Stimulated activated CD8-positive, alpha-beta memory T cell treated with anti-CD3 and anti-CD28 coated beads, Interleukin-4, amount 100 ng/mL, for 1 hour (primary cell): ENCODE measurements around the gene NUDT22.
"Not testable (repeated sequence)": the region's sequence is repeated elsewhere in the genome, so short reads cannot be mapped to it uniquely, and the experiment has no call there.

Experiments
- DNase-seq, 2 donors: peaks; one replicate each; pipeline ENCODE4 v3.0.0-alpha.2; 2020; ENCODE audit warnings: low read depth in 2 of 2, low spot score in 1 of 2

The NUDT22 gene

DNA sequence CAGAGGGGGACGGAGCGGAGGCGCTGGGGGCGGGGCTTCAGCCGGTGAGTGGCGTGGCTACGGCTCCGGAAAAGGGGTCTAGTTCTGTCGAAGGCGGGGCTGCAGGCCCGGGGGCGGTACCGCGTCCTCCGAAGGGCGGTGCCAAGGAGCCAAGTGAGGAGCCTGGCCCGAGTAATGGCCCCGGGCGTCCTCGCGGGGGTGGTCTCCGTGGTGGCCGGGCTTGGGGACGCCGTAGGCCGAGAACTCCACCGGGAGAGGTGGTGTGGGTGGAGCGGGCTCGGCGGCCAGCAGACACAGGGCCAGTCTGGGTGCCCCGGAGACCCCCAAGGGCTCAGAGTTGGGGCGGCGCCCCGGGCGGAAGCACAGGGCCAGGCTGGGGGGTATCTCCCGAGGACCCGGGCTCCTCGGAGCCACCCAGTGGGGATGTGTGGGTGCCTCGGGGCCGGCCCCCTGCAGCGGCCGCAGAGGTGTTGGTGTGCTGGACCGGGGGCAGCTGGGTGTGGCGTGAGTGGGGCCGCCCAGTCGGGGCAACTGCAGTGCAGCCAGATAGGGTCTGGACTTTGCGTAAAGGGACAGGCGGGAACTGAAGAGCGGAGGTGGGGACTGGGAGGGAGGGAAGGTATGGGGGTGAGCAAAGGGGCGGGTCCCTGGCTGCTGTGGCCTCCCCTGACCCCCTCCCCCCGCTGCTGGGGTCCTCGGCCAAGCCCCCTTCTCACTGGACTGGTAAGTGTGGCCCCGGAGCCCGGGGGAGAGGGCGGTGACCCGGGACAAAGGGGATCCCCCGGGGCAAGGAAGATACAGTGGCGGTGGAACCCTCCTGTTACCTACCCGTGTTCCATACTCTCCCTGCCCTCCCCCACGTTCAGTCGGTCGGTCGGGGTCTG, 15.7 kb downstream of the NUDT22 start:
- DNase-seq, result no peak

DNA sequence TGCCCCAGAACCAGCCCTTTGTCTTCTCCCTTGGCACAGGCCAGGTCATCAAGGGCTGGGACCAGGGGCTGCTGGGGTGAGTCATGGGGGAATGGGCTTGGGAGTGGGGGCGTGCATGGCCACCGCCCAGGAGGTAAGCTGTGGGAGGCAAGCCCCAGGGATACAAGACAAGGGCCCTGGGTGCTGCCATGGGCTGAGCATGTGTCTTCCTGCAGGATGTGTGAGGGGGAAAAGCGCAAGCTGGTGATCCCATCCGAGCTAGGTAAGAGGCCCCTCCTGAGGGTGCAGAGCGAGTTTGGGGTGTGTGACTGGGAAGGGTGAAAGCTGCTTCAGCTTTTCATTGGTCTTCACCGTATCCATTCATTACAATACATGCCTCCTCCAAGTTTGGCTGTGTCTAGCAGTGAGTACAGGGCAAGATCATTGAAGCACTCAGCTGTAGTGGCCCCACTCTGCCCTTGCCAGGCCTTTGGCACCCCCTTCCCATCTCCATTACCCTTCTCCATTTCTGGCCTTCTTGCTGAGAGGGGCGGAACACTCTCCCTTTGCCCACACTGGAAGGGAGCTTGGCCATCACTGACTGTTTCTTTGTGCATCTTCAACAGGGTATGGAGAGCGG, 17.3 kb downstream of the NUDT22 start:
- DNase-seq, result no peak

DNA sequence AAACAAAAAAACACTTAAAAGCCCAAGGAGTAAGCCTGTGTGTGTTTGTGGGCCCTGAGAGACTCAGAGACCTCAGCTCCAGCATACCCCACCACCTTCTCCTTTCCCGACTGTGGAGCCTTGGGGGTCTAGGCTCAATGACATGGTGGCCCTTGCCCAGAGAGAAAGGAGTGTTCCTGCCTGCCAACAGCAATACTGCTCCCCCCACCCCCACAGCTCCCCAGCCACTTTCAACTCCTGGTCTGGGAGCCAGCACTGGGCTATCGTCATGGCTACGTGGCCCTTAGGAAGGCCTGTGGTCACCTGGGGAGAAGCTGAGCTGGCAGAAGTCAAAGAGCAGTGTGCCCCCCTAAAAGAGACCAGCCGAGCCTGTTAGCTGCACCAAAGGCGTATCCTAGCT, 18.0 kb downstream of the NUDT22 start:
- no peak for DNase-seq

DNA sequence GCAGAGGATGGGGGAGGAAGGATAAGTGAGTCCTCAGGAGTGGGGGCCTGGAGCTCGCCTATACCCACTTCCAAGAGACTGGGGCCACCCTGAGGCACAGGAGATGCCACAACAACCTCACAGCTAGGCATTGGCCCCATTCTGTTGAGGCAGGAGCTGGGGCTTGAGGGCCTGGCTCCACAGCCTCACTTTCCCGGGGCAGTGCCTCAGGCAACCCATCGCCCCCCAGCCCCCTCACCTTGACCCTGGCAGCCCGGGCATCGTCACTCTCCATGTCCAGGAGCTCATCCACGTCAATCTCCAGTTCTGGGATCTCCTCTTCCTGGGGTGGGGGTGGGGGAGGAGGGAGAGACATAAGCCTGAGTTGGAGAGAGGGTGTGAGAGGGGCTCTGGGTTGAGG, 18.9 kb downstream of the NUDT22 start:
- DNase-seq, result no peak

- no peak for DNase-seq
These were observed 19.3 kb downstream of the NUDT22 start for GRCh38 chr11:64245401-64245796.

DNA sequence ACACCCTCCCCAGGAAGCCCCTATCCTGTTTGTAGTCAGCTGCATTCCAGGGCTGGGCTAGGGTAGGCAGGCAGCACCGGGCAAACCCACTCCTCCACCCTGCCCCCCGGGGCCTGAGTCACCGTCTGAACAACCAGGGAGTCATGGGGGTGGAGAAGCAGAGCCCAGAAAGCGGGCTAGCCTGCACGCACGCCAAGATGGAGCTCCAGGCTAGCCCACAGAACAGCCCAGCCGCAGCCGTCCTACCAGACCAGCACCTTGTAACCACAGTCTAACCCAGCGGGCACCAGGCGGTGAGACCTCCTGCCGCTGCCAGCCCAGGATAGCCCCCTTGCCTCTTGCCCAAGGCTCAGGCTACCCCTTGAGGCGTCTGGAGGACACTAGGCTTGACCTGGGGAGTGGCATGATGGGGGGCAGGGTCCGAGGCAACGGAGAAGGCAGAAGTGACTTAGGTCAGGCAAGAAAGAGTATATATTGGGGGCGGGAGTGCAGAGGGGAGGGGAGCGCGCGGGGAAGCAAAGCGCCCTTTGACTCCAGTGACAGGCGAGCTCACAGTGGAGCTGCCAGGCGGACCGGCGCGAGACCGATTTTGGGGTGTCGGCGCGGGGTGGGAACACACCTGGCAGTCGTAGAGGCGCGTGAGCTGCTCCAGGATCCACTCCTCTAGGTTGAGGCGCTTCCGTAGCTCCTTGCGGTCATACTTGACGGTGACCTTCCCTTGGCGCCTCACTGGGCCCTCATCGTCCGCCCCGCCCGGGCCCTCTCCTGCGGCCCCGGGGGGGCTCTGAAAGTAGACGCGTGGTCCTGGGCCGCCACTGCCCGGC, 19.9 kb downstream of the NUDT22 start:
- DNase-seq, result peak in 1 of 2 donors; percentile 39

DNA sequence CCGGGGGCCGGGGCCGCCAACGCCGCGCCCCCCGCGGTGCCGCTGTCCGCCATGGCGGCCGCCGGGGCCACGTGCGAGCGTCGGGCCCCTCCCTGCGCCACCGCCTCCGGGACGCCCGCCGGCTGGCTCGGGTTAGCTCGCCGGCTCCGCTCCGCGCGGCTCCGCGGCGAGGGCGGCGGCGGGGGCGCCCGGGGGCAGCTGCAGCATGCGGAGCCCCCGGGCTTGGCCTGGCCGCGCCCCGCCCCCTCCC, 20.5 kb downstream of the NUDT22 start:
- not testable (repeated sequence) for DNase-seq

GRCh38 chr11:64246871-64247728, 21.0 kb downstream of the NUDT22 start, which contains the start of gene PPP1R14B:
Gene PPP1R14B, minus strand, starts transcription at chr11:64246943. Its CDS starts 270 bp downstream, at chr11:64246673.
- DNase-seq, result no peak

GRCh38 chr11:64247729-64248531, 21.9 kb downstream of the NUDT22 start:
- no peak for DNase-seq

DNA sequence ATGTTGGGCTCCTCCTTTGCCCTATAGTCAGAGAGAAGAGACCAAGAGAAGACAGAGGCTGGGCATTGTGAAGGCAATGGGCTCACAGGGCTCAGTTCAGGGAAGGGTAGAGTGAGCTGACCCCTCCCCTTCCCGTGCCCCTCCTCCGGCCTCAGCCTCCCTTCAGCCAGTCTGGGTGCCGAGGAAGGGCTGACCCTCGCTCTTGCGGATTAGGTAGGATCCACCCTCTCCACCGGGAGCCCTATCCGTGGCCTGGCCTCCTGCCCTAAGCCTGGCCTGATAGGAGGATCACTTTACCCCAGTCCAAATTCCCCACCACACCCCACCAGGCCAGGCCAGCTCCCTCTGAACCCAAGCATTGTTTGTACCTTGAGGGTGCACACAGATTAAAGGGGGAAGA, 22.5 kb downstream of the NUDT22 start:
- DNase-seq, result no peak

DNA sequence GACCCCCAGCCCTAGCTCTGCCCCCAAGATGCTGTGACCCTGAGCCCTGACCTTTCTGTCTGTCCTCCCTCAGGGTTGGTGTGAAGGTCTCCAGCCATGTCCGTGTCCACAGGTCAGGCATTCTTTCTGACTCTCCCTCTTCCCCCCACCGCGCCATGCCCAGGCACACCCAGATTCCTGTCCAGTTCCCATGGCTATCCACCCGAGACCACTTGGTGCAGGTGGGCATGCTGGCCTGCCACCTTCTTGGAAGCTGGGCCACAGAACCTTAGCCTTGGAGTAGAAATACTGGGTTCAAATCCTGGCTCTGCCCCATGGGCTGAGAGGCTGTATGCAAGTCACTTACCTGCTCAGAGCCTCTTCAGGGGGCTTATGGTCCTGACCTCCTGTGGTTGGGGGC, 23.0 kb downstream of the NUDT22 start:
- no peak for DNase-seq

- DNase-seq, result no peak
These were observed 23.7 kb downstream of the NUDT22 start for GRCh38 chr11:64249563-64250414.

DNA sequence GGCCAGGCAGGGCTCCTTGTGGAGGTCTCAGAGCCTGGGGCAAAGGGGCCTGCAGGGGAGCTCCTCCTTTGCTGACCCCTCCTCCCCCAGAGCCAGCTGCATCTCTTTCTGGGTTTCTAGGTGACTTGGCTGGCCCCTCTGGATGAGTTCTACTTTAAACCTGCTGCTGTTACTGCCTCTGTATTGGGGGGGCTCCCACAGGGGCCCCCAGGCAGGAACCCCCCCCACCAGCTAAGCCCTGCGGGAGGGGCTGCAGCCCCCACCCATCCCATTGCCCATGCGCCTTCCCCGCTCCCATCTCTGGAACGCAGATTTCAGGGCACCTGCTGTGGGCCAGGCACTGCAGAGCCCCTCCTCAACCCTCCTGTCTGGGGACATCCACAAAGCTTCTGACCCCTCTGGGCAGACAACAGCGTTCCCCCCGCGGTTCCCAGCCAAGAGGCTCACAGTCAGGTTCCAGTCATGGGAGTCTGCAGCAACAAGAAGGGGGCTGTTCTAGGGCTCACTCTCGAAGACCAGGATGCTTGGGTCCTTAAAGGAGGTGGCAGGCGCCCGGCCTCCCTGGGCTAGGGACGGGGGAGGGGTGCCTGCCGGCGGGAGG, 24.4 kb downstream of the NUDT22 start:
- no peak for DNase-seq

- DNase-seq, result no peak
These were observed 25.1 kb downstream of the NUDT22 start, which contains the start of gene PLCB3 for GRCh38 chr11:64251016-64251752. Gene PLCB3, plus strand, starts transcription at chr11:64251530. Its CDS starts 120 bp downstream, at chr11:64251650.

DNA sequence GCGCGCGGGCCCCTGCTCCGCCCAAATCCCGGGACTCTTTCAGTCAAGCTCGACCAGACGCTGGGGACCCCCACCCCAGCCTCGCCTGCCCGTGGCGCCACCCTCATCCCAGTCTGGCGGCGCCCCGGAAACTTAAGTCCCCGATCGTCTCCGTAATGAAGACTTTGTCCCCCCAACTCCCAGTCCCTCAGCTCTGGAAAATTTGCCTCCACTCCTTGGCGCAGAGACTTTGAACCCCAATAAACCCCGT, 25.6 kb downstream of the NUDT22 start:
- DNase-seq, result no peak

DNA sequence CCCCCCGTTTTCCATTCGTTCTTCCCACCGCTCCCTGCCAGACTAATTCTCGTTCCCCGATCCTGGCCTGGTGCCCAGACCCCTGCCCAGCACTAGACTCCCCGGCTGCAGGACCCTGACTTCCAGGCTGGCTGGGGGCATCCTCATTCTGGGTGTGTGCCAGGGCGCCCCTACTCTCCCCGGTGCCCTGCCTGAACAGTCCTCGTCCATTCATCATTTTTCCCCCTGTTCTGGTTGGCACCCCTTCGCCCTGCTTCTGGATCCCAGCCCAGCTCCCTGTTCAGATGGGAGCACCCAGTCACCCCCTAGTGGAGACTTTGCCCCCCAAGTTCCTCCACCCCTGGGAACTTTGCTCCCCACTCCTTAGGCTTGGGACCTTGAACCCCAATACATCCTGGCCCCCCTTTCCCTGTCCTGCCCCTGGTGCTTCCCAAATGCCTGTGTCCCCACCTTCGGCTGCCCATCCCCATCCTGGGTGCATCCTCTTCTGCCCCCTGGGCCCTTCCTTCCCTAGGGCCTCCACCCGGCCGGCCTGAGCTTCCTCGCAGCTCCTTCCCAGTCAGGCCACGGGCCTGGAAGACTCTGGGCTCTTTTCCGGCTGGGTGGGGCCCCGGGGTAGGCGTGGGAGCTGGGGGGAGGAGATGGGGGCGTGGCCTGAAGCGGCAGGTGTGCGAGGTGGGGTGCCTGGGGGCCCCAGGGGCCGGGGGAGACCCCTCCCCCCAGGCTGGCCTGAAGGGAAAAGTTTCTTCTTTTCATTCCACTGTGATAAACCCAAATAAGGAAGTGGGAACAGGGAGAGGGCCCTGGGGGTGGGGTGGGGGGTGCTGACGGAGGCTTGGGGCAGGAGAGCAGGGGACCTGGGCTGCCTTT, 26.2 kb downstream of the NUDT22 start:
- DNase-seq, result no peak

- no peak for DNase-seq
These were observed 27.0 kb downstream of the NUDT22 start for GRCh38 chr11:64253043-64253442.
